GM12892 (cell line): ENCODE measurements around the gene GYS2.

Experiments used
- POLR2A ChIP-seq: IDR thresholded peaks from 2 replicates; pipeline ENCODE4 v1.6.1; 2011; ENCODE audit warnings: low read depth, low read length, control low read depth
- TAF1 ChIP-seq: IDR thresholded peaks from 2 replicates; pipeline ENCODE4 v1.6.1; 2011; ENCODE audit warnings: low read depth, mild to moderate bottlenecking, control low read depth, low read length, borderline replicate concordance

GRCh38 chr12:21539797-21540196 is 64.8 kb downstream of the GYS2 start:
- no peak for TF ChIP-seq POLR2A
- TF ChIP-seq TAF1: no peak
